ENCODE measurements around the gene WBP4. TPM values are rescaled to one million over a fixed set of nuclear protein-coding genes. Genes with fewer than 3 reads are reported as not detected.

The WBP4 gene
- total and polyA plus RNA-seq, 2 of the 4 experiments (the other 2 are of a cell fraction) = 4.3 to 11.0 TPM

- intact Hi-C loops (cut with micrococcal nuclease) = no loop called here
- TF ChIP-seq RCOR1 (IDR thresholded peaks at IDR 0.05; ENCODE audit: insufficient replicate concordance, low read length) (no peak), NFE2L2 (IDR thresholded peaks at IDR 0.05; ENCODE audit: low read depth, low read length) (no peak), MAZ (IDR thresholded peaks at IDR 0.05; ENCODE audit: borderline replicate concordance, low read depth, low read length) (no peak), RFX5 (IDR thresholded peaks at IDR 0.05; ENCODE audit: low read depth, low read length) (no peak), FOS (IDR thresholded peaks at IDR 0.05; ENCODE audit: low read depth, low read length) (no peak)
- TF ChIP-seq, protein P1, sequence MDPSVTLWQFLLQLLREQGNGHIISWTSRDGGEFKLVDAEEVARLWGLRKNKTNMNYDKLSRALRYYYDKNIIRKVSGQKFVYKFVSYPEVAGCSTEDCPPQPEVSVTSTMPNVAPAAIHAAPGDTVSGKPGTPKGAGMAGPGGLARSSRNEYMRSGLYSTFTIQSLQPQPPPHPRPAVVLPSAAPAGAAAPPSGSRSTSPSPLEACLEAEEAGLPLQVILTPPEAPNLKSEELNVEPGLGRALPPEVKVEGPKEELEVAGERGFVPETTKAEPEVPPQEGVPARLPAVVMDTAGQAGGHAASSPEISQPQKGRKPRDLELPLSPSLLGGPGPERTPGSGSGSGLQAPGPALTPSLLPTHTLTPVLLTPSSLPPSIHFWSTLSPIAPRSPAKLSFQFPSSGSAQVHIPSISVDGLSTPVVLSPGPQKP (IDR thresholded peaks at IDR 0.05; ENCODE audit: borderline replicate concordance, low read depth, low read length) = no peak
Measured at GRCh38 chr13:41029629-41030028, 31.7 kb upstream of the WBP4 start.

More at GRCh38 chr13:41029629-41030028, 31.7 kb upstream of the WBP4 start:
- BruUV-seq (replicated peaks) = no TSS peak
- no peak overlapping the region for H3K4me3 ChIP-seq (ENCODE audit: insufficient read depth, low read depth, low read length)
- no peak overlapping the region for H3K18ac ChIP-seq (ENCODE audit: low read depth, low read length)
- ATAC-seq (ENCODE audit: low read depth) (no peak), DNase-seq (no peak)
- no peak overlapping the region for H3K4ac ChIP-seq (ENCODE audit: low read depth, low read length)
- H4K8ac ChIP-seq (ENCODE audit: low read depth in 2 of 2, low read length in 2 of 2) = no peak overlapping the region
- H3K4me2 ChIP-seq (ENCODE audit: low read depth, low read length) = no peak overlapping the region
- ChIA-PET CTCF (no interaction called here), POLR2A (ENCODE audit: unreplicated experiment) (no interaction called here)
- no peak overlapping the region for H2BK120ac ChIP-seq (ENCODE audit: low read depth, low read length)
- peaks cover 11% of the 10 kb centered on the region for H3K36me3 ChIP-seq (ENCODE audit: control insufficient read depth, insufficient read depth, low read length)
- H4K5ac ChIP-seq (ENCODE audit: low read depth, low read length) = no peak overlapping the region
- no peak overlapping the region for H2BK20ac ChIP-seq (ENCODE audit: low read depth, low read length)
- WGBS, 2 experiments (ENCODE audit: extremely low coverage in 2 of 2, insufficient read length in 1 of 2) = no CpG with 5 or more reads among the region's 2 CpGs
- H2BK5ac ChIP-seq (ENCODE audit: low read depth, low read length, poor library complexity, severe bottlenecking) = no peak overlapping the region
- H3K56ac ChIP-seq (ENCODE audit: extremely low read depth, insufficient read depth, low read length) = no peak overlapping the region
- no peaks in the 10 kb centered on the region; the same call in 1 of the 2 replicates for H3K4me1 ChIP-seq (ENCODE audit: control insufficient read depth, insufficient read depth, low read length)
- in situ Hi-C loops (cut with MboI; ENCODE audit: low sequenced_read_pairs) = no loop called here
- peaks cover 18% of the 10 kb centered on the region; the same call in 1 of the 2 replicates for H3K9me1 ChIP-seq (ENCODE audit: insufficient read depth, low read length)
- peaks cover 62% of the 10 kb centered on the region for H4K20me1 ChIP-seq (ENCODE audit: insufficient read depth, low read length)
- H2AK9ac ChIP-seq (replicated peaks; ENCODE audit: low read depth, low read length, poor library complexity) = no peak overlapping the region
- no peak overlapping the region for H2BK15ac ChIP-seq (ENCODE audit: low read depth, low read length)
- no peaks in the 10 kb centered on the region for H3K27me3 ChIP-seq (ENCODE audit: control insufficient read depth, insufficient read depth, low read length)
- no peak overlapping the region for H3K9ac ChIP-seq (ENCODE audit: low read depth, low read length)
- no peak overlapping the region for H3K14ac ChIP-seq (replicated peaks; ENCODE audit: low read depth, low read length)
- H2AK5ac ChIP-seq (ENCODE audit: low read depth, low read length) = no peak overlapping the region
- no peak overlapping the region for H3K27ac ChIP-seq (ENCODE audit: insufficient read depth, low read length)
- H2AFZ ChIP-seq (replicated peaks; ENCODE audit: low read length, poor library complexity) = no peak overlapping the region
- no peaks in the 10 kb centered on the region for H3K9me3 ChIP-seq (ENCODE audit: control insufficient read depth, insufficient read depth, low read length)
- H3K23ac ChIP-seq (ENCODE audit: low read depth, low read length) = no peak overlapping the region
- dilution Hi-C loops (cut with HindIII; ENCODE audit: low sequenced_read_pairs, unreplicated experiment) = no loop called here
- H4K91ac ChIP-seq (ENCODE audit: insufficient read depth, low read depth, low read length) = no peak overlapping the region
- peaks cover 40 to 77% of the 10 kb centered on the region in 2 experiments for H3K79me1 ChIP-seq (ENCODE audit: low read depth in 1 of 2, low read length in 2 of 2)

Data from IMR-90 (cell line).